Activated CD8-positive, alpha-beta memory T cell treated with anti-CD3 and anti-CD28 coated beads for 48 hours (primary cell): ENCODE data around the gene CALML3.

Source experiments
- DNase-seq, 3 experiments: peaks; one replicate each; pipeline ENCODE4 v3.0.0-alpha.2; 2020; ENCODE audit warnings: low read depth in 2 of 3, low spot score in 2 of 3

Gene CALML3

DNA sequence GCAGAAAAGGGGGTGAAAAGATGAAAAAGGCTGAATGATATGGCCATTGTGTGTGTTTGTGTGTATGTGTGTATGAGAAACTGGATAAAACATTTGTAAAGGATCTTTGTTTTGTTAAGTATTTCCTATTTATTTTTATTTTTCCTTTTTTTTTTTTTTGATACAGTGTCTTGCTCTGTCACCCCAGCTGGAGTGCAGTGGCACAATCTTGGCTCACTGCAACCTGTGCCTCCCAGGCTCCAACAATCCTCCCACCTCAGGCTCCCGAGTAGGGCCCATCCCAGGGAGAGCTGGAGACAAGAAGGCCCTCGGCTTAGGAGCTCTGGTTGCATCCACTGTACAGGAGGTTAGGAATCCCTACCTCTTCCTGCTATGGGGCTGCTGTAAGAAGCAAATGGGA is 18.5 kb upstream of the CALML3 start:
- no peak for DNase-seq

DNA sequence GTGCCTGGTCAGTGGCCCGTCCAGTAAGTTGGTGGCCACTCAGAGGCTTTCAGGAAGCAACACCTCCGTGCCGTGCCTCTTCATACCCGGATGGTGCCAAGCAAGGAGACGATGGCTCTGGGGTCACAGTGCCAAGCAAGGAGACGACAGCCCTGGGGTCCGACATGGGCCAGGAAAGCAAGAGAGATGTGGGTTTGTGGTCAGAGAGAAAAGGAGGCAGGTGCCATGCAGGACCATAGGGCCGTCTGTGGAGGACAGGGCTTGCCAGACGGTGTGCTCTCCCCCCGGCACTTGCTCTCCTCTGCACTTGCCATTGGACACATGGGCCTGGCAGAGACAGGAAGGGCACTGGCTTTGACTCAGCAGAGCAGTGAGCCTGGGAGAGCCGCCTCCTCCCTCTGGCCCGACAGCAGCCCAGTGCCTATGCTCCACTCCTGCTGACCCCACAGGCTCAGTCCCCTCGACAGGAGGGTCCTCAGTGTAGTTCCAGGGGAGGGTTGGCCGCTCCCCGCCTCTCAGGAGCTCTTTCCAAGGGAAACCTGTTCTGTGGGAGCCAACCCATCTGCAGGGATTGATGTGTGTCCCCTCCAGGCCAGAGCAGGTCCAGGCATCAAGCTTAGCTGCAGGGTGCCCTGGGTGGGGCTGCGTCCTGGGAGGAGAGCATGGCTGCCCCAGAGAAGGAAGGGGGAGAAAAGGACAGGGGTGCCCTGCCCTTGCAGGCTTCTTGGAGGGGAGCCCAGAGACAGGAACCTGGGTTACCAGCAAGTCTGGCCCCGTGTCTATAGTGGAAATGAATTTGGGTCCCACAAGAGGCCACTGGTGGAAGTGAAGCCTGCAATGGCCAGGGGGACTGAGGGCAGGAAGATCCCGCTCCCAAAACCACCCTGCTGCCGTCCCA is 17.8 kb upstream of the CALML3 start:
- DNase-seq = no peak

DNA sequence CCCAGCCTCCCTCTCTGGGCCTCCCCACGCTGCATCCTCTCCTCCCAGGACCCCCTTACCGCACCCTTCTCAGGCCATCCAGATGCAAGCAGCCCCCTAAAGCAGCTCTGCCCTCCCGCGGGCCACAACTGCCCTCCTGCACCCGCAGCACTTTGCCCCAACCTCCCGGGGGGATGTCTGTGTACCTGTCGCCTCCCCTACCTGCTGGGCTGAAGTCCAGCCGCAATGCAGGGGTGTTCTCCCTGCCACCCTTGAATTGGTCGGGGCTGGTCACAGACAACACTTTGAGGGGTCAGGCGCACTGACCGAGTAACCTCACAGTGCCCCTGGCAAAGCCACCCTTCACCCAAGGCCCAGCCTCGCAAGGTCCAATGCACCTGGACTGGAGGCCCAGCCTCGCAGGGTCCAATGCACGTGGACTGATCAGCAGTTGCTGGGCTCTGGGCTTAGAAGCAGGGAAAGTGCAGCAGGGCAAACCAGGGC is 17.1 kb upstream of the CALML3 start:
- no peak for DNase-seq

GRCh38 chr10:5508161-5508604 is 16.6 kb upstream of the CALML3 start:
- DNase-seq = no peak

- no peak for DNase-seq
These were observed 16.0 kb upstream of the CALML3 start for GRCh38 chr10:5508786-5509185.

DNA sequence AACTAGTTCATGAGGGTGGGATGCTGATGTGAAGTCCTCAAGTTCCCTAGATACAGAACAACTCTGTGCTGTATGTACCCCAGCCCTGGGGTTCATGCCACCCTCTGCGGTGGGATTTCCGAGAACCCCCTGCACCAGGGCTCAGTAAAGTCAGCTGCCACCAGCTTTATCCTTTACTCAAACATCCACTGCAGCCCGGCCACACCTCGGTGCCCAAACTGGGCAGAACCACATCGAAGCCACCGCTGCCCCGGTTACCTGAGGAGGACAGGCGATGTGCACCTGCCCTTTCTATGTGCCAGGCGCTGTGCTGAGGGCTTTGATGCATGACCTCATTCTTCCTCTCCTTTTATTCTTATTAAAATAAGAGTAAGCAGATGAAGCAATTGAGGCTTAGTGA is 15.5 kb upstream of the CALML3 start:
- DNase-seq = no peak

- no peak for DNase-seq
These were observed 15.1 kb upstream of the CALML3 start for GRCh38 chr10:5509691-5510090.

DNA sequence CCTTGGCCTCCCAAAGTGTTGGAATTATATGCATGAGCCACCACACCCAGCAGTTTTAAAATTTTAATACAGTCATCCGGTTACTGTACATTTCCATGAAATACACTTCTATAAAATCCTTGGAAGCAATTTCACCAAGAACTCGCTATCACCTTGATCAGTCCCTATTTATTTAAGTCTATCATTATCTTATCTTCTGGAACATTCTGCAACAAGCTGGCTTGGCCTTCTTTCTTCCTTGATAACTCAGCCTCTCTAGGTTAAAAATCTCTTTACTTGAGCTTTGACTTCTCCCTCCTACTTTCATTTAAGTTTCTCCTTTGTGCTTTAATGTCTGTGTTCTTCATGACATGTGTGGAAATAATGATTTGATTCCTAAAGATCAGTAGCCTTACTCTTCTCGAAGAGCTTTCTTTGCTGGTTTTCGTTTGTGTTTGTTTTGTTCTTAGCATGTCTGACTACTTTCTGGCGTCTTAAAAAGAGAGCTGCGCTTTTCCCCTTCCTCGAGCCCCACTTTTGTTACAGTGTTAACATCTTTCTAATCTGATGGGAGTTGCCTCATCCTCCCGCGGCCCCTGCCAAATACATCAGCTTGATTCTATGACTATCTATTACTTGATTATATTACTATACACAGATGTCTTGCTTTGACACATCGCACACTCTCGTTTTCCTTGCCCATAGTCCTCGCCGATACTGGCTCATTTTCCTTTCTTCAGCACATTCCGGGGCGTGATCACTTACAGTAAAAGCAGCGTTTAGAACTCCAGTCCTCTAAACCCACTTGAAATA is 14.3 kb upstream of the CALML3 start:
- DNase-seq = no peak

GRCh38 chr10:5511231-5511884 is 13.4 kb upstream of the CALML3 start:
- DNase-seq = no peak

DNA sequence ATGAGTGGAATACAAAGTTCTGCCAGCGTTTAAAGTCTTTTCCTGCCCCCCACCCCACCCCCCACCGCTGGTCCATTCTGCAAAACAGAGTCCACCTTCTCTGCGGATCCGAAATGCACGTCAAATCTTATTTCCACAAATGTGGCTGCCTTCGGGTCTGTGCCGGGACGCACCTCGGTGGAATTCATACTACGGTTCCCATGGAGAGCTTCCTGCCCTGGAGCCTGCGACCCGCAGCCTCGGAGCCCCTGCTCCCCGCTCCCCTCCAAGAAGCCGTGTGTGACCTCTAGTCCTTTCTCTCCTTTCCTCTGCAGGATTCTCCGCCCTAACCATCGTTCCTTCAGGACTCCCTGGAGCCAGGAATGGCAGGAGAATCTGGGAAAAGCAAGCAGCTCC is 12.9 kb upstream of the CALML3 start:
- no peak for DNase-seq

DNA sequence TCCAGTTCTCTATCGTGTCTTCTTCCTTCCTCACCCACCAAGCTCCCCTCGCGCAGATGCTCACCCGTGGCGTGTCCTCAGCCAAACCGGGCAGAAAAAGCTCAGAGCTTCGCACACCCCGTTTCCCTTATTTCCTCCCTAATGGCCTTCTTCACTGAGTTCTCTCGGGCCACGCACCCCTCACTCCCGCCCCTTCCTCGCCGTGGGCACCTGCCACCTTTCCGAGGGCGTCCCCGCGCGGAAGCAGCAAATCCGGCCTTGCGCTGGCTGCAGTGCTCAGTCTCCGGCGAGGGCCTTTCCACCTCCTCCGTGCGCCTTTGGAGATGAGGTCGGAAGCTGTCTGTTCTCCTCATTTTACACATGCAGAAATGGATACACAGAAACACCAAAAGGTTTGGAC is 12.4 kb upstream of the CALML3 start:
- no peak for DNase-seq

DNA sequence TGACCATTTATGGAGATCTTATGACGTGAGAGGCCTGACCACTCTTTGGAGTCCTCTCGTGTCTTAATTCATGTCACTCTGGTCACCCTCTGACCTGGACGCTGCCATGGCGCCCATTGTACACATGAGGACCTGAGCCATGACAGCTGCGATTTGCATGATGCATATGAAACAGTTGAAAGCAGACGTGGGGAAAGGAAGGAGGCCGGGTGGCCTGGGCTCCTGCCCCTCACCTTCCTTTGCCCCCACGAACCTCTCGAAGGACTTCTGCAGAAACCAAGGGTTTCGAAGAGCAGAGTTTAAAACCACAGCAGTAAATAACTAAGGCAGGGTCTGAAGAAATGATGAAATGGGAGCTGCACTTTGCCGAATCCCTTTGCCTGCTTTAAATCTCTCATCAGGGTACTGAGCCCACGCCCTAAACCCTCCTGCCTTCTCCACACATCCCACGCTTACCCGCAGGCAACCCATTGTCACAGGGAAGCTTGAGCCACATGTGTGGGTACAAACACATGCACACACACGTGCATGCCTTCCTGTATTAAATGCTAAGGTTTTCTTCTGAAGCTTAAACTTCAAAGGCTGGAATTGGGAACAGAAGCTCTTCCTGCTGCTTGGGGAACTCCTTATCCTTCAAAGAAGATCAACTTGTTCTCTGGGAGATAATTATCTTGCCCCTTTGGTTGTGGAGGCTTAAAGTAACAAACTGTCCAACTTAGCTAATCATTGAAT is 11.7 kb upstream of the CALML3 start:
- DNase-seq = no peak

DNA sequence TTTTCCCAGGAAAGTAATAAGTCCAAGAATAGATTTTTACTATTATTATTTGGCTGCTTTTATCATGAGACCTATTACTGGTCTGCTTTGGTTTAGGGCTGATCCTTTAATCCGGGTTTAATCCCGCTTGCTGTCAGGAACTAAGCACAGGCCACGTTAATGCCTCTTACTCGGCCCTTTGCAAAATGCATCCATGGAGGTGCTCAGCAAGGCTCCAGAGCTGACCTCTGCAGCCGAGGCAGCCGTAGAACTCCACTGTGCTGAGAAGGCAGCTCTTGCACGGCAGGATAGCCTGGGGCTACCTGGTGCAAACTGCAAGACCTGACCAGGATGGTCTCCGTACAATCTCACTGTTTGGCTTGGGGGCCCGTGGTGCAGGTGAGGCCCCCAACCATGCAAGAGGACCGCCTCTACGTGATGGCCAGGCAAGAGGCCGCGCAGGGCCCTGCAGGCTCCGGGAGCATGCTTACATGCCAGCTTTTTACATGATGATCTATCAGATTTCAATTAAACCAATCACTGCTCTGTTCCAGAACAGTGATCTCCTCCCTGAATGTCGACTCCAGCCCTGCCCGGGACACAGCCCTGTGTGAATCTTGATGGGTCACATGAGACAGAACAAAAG is 10.4 kb upstream of the CALML3 start:
- no peak for DNase-seq

- no peak for DNase-seq
These were observed 8.6 kb upstream of the CALML3 start for GRCh38 chr10:5515948-5516761.

DNA sequence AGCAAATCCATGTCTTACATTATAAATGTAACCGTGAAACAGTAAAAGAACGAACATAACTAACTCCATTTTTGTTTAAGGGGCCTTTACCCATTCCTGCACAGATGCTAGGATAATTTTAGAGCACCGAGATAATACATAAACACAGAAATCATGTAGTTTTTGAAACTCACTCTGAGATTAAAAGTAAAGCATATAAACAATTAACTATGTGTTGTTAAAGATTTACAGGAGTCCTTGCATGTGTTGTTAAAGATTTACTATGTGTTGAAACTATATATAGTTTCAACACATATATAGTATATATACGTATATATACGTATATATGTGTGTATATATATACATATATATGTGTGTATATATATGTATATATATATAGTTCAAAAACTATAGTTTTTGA is 7.2 kb upstream of the CALML3 start:
- no peak for DNase-seq

GRCh38 chr10:5518143-5518542 is 6.6 kb upstream of the CALML3 start:
- no peak for DNase-seq

DNA sequence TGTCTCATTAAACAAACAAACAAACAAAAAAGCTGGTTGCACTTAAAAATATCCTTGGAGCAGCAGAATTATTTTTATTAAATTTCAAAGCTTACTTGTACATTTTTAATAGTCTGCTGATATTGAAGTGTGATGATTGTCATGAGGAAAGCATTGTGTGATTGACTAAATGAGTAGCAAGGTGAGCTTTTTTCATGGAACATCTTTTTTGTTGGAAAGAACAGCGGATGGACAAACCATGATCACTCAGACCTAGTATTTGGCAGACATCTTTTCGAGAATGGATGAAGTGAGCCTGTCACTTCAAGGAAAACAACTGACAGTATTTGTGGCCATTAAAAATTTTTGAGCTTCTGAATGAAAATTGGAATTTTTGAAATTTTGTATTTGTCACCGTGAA is 5.7 kb upstream of the CALML3 start:
- DNase-seq = no peak

- no peak for DNase-seq
These were observed 1.7 kb upstream of the CALML3 start for GRCh38 chr10:5522913-5523560.
